ENCODE results near the gene NFIA. TPM values are rescaled to one million over a fixed set of nuclear protein-coding genes. Genes with fewer than 3 reads are reported as not detected.

NFIA gene
- total RNA-seq, 1 donor from 2014 or later: 1.2 TPM

DNA sequence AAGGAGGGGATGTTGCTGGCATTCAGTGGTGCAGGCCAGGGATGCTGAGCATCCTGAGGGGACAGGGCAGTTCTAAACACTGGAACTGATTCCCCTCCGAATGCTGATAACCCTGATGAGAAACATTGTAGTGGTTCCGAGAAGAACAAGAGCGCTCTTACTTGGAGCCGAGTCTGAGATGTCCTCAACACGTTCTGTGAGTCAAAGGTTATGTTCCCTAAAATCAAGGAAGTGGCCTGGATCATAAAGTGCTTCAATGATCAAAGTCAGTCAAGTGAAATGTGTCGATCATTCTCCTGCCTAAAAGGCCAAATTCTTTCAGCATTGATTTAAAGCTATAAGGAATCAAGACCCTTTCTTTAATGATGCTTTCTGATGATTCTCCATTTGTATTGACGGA lies 234.1 kb downstream of the NFIA start:
- Mint-ChIP-seq H3K36me3 (ENCODE audit: insufficient read depth) (no peaks in the 10 kb centered on the region), H3K4me3 (ENCODE audit: low read depth) (no peak overlapping the region), H3K27ac (no peak overlapping the region), H3K9me3 (ENCODE audit: low read depth) (peaks cover 4% of the 10 kb centered on the region), H3K4me1 (ENCODE audit: low read depth) (peaks cover 10% of the 10 kb centered on the region), H3K27me3 (peaks cover 9% of the 10 kb centered on the region)
- TF ChIP-seq, protein P1, sequence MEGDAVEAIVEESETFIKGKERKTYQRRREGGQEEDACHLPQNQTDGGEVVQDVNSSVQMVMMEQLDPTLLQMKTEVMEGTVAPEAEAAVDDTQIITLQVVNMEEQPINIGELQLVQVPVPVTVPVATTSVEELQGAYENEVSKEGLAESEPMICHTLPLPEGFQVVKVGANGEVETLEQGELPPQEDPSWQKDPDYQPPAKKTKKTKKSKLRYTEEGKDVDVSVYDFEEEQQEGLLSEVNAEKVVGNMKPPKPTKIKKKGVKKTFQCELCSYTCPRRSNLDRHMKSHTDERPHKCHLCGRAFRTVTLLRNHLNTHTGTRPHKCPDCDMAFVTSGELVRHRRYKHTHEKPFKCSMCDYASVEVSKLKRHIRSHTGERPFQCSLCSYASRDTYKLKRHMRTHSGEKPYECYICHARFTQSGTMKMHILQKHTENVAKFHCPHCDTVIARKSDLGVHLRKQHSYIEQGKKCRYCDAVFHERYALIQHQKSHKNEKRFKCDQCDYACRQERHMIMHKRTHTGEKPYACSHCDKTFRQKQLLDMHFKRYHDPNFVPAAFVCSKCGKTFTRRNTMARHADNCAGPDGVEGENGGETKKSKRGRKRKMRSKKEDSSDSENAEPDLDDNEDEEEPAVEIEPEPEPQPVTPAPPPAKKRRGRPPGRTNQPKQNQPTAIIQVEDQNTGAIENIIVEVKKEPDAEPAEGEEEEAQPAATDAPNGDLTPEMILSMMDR (IDR thresholded peaks at IDR 0.05; ENCODE audit: unreplicated experiment): no peak
- no peak for DNase-seq (ENCODE audit: low spot score, unreplicated experiment)

DNA sequence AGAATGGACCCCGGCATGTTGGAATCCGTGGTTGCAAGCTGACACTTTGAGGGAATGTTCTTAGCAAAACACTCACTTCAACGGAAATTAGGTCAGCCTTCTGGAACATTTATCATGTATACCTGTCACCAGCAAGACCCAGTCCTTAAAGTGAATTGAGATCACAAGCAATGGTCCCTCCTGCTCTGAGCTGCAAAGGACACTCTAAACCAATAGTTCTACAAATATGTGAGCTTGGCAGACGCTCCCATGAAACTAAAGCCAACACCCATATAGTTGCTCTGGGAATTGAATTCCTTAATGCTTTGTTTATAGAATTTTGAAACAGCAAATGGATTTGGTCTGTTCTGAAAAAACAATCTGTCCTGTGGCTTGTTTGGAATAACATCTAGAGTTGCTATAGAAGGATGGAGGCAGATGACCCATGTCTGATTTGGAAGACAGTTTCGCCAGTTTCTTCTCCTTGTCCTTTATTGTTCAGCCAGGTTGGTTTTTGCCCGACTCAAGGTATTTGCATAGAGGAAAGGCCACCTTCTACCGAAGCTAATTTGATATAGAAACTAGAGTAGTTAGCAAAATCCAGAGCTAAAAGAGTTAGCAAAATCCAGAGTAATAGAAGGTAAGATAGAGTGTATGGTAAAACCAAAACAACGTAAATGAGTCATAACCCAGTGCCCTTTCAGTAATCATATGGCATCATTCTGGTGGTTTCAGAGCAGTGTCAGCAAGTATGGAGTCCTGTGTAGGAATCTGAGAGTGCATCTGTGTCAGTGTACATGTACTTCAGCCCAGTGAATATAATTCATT lies 236.2 kb downstream of the NFIA start:
- Mint-ChIP-seq H3K4me1 (ENCODE audit: low read depth) (peaks cover 20% of the 10 kb centered on the region), H3K27me3 (peaks cover 12% of the 10 kb centered on the region), H3K4me3 (ENCODE audit: low read depth) (no peak overlapping the region), H3K36me3 (ENCODE audit: insufficient read depth) (no peaks in the 10 kb centered on the region), H3K9me3 (ENCODE audit: low read depth) (no peaks in the 10 kb centered on the region), H3K27ac (no peak overlapping the region)
- no peak for DNase-seq (ENCODE audit: low spot score, unreplicated experiment)
- TF ChIP-seq, protein P1 (IDR thresholded peaks at IDR 0.05; ENCODE audit: unreplicated experiment): no peak

DNA sequence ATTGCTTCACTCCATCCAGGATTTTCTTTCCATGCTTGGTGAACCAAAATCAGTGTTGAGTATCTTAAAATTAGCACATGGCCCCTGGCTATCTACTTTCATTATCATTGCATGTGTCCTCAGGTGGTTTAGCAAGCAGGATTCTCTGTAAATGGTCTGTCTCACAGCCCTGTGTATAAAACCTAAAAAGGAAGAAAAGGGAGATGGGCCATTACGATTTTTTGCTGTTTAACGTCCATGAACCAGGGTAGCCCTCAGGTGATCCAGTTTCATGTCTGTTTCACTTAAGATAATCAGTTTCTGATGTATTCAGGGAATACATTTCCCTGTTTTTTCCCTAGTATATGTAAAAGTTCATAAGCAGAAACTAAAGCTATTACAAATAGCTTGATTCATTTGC lies 238.2 kb downstream of the NFIA start:
- Mint-ChIP-seq H3K36me3 (ENCODE audit: insufficient read depth) (no peaks in the 10 kb centered on the region), H3K27ac (no peak overlapping the region), H3K4me3 (ENCODE audit: low read depth) (no peak overlapping the region), H3K9me3 (ENCODE audit: low read depth) (no peaks in the 10 kb centered on the region), H3K4me1 (ENCODE audit: low read depth) (peaks cover 27% of the 10 kb centered on the region), H3K27me3 (peaks cover 27% of the 10 kb centered on the region)
- TF ChIP-seq, protein P1 (IDR thresholded peaks at IDR 0.05; ENCODE audit: unreplicated experiment): no peak
- DNase-seq (ENCODE audit: low spot score, unreplicated experiment): no peak

DNA sequence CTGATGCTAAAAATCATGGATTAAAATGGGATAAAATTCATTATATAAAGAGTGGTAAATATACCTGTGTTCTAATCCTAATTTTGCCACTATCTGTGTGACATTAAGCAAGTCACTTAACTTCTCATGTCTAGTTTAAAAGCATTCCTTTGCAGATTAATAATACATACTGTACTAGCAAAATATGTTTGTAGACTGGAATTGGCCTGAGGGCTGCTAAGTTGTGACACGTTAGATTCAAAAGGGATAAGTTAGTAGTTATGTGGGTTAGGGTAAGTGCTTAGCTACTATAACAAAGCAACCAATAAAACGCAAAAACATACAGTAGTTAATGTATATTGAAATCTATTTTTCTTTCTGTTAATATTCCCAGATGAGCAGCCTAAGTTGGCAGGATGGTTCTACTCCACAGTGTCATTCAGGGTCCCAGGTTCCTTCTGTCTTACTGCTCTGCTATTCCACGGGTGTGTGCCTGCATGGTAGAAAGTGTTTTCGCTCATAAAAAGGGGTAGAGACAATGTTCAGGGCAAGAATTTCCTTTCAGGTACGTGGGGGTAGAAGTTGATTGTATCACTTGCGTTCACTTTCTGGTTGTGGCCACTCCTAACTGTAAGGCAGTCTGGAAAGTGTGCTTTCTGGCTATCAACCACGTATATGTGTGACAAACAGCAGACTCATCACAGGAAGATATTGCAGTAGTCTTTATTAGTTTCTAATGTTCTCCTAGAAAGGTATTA lies 239.8 kb downstream of the NFIA start:
- Mint-ChIP-seq H3K27me3 (peaks cover 34% of the 10 kb centered on the region), H3K27ac (no peak overlapping the region)

DNA sequence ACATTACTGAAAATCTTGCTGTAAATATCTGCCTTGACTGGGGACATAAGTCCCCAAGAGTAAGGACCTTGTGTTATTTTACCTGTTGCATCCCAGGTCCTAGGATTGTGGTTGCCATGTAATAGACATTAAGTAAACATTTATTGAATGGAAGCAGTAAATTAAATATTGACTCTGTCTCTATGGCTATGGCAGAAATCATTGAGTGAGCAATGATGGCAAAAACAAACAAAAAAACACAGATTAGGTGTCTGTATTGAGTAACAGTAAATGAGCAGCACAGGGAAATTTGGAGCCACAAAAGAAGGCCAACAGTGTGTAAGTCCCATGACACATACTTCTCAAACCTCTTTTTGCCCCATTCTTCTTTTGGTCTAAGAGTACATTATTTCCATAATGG lies 240.4 kb downstream of the NFIA start:
- H3K27me3 Mint-ChIP-seq: peaks cover 34% of the 10 kb centered on the region
- H3K9me3 Mint-ChIP-seq (ENCODE audit: low read depth): no peaks in the 10 kb centered on the region
- no peak overlapping the region for H3K4me3 Mint-ChIP-seq (ENCODE audit: low read depth)
- peaks cover 27% of the 10 kb centered on the region for H3K4me1 Mint-ChIP-seq (ENCODE audit: low read depth)
- no peak for DNase-seq (ENCODE audit: low spot score, unreplicated experiment)
- TF ChIP-seq, protein P1 (IDR thresholded peaks at IDR 0.05; ENCODE audit: unreplicated experiment): no peak
- no peak overlapping the region for H3K27ac Mint-ChIP-seq
- no peaks in the 10 kb centered on the region for H3K36me3 Mint-ChIP-seq (ENCODE audit: insufficient read depth)

More for the DNA sequence above, 239.8 kb downstream of the NFIA start:
- TF ChIP-seq, protein P1 (IDR thresholded peaks at IDR 0.05; ENCODE audit: unreplicated experiment): no peak
- DNase-seq (ENCODE audit: low spot score, unreplicated experiment): no peak
- Mint-ChIP-seq H3K9me3 (ENCODE audit: low read depth) (no peaks in the 10 kb centered on the region), H3K36me3 (ENCODE audit: insufficient read depth) (no peaks in the 10 kb centered on the region), H3K4me1 (ENCODE audit: low read depth) (peaks cover 27% of the 10 kb centered on the region), H3K4me3 (ENCODE audit: low read depth) (no peak overlapping the region)

Data from progenitor cell of endocrine pancreas (in vitro differentiated cells).